RWPE1 (cell line): ENCODE data around the gene KCNJ18.
"Not testable (repeated sequence)": the region's sequence is repeated elsewhere in the genome, so short reads cannot be mapped to it uniquely, and the experiment has no call there.

Experiments used
- CTCF ChIA-PET: fragments of 350-600 bp; sonication (Branson Sonifier 250); formaldehyde crosslinking; extraction: SDS; loops from one replicate; lab custom pipeline; 2021; lab: Yijun Ruan, JAX
- POLR2A ChIA-PET: fragments of 400-600 bp; formaldehyde crosslinking; extraction: SDS; loops from one replicate; lab custom pipeline; 2020; ENCODE audit warnings: antibody characterized with exemption; ENCODE audit not compliant: low non-redundant PET; lab: Yijun Ruan, JAX
- DNase-seq: peaks from one replicate; pipeline ENCODE4 v3.0.0; 2012; ENCODE audit warnings: low spot score
- H3K27ac ChIP-seq: fragments of 450-650 bp; 2 replicates; pipeline ENCODE4 v1.5.1; 2017
- TF ChIP-seq, protein P1 (sequence below): fragments of 450-650 bp; conservative IDR thresholded peaks from 2 replicates; pipeline ENCODE4 v1.5.1; 2017; ENCODE audit warnings: low read depth, mild to moderate bottlenecking

KCNJ18 gene

DNA sequence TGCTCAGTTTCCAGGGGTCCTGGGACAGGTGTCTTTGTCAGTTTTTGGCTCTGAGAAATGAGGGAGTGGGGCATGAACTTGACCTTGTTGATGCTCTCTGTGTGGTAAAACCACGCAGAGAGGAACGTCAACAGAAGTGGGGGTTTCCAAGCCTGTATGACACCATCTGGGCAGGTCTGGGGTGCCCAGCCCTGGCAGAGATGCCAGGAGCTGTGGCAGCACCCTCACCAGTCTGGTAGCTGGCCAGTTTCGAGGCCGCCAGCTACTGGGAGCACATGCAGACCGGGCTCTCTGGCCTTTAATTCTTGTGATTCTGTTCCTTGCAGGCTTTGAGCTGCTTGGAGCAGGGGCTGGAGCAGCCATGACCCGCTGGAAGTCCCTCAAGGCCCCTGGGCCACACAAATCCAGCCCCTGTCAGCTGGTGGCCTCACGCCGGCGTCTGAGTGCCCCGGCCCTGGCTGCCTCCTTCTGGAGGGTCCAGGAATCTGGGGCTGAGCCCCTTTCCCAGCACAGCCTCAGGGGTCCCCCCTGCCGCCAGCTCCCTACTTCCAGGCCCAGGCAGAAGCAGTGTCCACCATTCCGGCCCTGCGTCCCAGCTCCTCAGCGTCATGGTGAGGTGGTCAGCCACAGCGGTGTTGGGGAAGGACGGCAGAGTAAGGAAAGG is 7.4 kb downstream of the KCNJ18 start:
- CTCF ChIA-PET = interaction anchor here (0.5 kb wide), 1 partner anchor 91 kb away, joined by 3 read pairs; no protein-coding TSS in a partner anchor
- POLR2A ChIA-PET, DNase-seq, H3K27ac ChIP-seq: not testable (repeated sequence)

DNA sequence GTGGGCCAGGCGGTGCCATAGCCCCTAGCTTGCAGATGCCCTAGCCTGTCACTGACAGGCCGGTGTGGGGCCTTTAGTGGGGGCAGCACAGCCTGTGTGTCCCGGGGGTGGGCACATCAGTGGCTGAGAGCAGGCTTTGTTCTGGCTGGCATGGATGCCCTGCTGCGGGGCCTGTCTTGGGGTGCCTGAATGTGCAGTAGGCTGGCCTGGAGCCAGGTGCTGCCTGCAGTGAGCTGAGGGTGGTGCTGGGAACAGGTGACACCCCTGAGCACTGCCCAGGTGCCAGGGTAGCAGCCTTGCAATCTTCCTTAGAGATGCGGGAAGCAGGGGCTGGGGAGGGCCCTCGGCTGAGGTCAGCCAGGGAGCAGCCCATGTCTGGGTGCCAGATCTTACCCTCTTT is 8.8 kb downstream of the KCNJ18 start:
- DNase-seq, H3K27ac ChIP-seq, CTCF ChIA-PET, POLR2A ChIA-PET: not testable (repeated sequence)

- DNase-seq, H3K27ac ChIP-seq, POLR2A ChIA-PET, CTCF ChIA-PET: not testable (repeated sequence)
These were observed 9.7 kb downstream of the KCNJ18 start for GRCh38 chr17:21702029-21702428.

DNA sequence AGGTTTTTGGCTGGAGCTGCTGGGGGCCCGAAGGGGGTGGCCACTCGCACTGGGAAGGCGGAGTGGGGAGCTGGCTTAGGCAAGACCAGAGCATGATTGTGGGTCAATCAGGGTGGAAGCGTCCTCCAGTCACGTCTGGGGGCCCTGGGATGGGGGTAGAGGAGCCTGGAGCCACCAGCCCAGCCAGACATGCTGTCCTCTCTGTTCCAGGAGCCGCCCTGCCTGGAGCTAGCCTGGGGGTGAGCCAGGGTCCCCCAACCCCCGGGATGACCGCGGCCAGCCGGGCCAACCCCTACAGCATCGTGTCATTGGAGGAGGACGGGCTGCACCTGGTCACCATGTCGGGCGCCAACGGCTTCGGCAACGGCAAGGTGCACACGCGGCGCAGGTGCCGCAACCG is 10.2 kb downstream of the KCNJ18 start:
- CTCF ChIA-PET, POLR2A ChIA-PET, H3K27ac ChIP-seq, DNase-seq: not testable (repeated sequence)

DNA sequence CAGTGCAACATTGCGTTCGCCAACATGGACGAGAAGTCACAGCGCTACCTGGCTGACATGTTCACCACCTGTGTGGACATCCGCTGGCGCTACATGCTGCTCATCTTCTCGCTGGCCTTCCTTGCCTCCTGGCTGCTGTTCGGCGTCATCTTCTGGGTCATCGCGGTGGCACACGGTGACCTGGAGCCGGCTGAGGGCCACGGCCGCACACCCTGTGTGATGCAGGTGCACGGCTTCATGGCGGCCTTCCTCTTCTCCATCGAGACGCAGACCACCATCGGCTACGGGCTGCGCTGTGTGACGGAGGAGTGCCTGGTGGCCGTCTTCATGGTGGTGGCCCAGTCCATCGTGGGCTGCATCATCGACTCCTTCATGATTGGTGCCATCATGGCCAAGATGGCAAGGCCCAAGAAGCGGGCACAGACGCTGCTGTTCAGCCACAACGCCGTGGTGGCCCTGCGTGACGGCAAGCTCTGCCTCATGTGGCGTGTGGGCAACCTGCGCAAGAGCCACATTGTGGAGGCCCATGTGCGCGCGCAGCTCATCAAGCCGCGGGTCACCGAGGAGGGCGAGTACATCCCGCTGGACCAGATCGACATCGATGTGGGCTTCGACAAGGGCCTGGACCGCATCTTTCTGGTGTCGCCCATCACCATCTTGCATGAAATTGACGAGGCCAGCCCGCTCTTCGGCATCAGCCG is 10.8 kb downstream of the KCNJ18 start:
- CTCF ChIA-PET, DNase-seq, H3K27ac ChIP-seq, POLR2A ChIA-PET: not testable (repeated sequence)

DNA sequence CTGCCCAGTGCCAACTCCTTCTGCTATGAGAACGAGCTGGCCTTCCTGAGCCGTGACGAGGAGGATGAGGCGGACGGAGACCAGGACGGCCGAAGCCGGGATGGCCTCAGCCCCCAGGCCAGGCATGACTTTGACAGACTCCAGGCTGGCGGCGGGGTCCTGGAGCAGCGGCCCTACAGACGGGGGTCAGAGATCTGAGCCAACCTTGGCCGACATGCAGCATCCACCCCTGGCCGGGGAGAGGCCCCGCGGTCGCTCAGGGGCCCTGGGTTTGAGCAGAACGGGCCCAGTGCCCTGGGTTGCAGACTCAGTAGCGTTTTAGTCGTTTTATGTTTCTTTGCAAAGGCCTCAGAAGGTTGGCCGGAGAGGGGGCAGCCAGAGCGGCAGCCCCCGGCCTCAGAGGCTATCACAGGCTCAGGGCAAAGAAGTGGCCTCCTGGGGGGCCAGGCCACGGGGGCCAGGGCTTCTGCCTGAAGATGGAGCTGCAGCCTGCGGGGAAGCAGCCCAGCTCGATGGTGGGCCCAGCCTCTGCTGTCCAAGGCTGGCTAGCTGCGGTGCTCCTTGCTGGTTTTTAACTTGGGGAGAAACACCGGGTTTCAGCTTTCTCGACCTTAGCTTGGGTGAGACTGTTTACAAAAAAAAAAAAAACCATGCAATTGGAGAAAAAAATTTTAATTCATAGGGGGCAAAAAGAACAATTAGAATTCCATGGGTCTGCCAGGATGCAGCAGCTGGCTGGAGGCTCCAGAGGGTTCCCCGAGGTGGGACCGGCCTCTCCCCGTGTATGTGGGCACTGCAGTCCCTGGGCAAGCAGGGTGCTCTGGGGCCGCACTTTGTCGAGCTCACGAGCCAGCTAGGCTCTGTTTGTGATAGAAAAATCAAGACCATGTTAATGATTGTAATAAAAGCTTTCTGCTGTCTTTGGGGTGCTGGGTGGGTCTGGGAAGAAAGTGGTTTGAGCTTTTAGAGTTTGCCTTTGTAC is 11.9 kb downstream of the KCNJ18 start:
- DNase-seq, CTCF ChIA-PET, H3K27ac ChIP-seq, POLR2A ChIA-PET: not testable (repeated sequence)

GRCh38 chr17:21705021-21705601 is 12.8 kb downstream of the KCNJ18 start:
- POLR2A ChIA-PET = no interaction called here

DNA sequence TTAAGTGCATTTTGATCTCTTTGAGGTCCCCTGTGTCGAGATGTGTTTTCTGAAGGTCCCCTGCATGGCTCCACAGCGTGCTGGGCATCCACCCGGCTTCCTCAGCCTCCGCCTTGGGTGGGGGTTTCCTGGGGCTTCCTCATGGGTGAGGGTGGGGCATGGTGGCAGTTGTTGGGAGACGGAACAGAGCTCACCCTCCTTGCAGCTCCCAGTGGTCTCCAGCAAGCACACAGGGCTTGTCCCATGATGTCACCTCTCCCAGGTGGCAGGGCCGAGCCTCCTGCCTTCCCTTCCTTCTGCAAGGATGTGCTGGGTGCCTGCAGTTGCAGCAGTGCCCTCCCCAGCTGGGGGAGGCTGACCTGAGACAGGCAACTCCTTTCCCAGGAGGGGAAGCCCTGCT is 13.4 kb downstream of the KCNJ18 start:
- H3K27ac ChIP-seq, CTCF ChIA-PET, POLR2A ChIA-PET, DNase-seq: not testable (repeated sequence)

More at GRCh38 chr17:21705021-21705601, 12.8 kb downstream of the KCNJ18 start:
- DNase-seq = no peak
- TF ChIP-seq, protein P1, sequence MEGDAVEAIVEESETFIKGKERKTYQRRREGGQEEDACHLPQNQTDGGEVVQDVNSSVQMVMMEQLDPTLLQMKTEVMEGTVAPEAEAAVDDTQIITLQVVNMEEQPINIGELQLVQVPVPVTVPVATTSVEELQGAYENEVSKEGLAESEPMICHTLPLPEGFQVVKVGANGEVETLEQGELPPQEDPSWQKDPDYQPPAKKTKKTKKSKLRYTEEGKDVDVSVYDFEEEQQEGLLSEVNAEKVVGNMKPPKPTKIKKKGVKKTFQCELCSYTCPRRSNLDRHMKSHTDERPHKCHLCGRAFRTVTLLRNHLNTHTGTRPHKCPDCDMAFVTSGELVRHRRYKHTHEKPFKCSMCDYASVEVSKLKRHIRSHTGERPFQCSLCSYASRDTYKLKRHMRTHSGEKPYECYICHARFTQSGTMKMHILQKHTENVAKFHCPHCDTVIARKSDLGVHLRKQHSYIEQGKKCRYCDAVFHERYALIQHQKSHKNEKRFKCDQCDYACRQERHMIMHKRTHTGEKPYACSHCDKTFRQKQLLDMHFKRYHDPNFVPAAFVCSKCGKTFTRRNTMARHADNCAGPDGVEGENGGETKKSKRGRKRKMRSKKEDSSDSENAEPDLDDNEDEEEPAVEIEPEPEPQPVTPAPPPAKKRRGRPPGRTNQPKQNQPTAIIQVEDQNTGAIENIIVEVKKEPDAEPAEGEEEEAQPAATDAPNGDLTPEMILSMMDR = no peak
- H3K27ac ChIP-seq = no peak overlapping the region
- CTCF ChIA-PET = no interaction called here

DNA sequence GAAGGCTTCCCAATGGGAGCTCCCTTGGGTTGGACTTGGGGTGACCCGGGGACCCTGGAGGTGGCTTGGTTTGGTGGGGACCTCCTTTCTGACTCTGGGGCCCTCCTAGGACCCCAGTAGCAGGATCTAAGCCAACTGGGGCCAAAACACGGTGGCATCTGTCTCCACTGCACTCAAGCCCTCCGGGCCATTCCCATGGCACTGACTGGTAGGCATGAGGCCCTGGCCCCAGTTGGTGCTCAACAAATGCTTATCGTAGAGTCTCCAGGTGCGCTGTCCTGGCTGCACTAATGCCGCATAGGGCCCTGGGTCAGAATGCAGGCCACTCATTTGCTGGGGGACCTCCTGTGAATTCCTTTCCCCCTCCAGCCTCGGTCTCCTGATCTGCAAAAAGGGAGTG is 14.2 kb downstream of the KCNJ18 start:
- POLR2A ChIA-PET, CTCF ChIA-PET, H3K27ac ChIP-seq, DNase-seq: not testable (repeated sequence)

- POLR2A ChIA-PET, CTCF ChIA-PET, H3K27ac ChIP-seq, DNase-seq: not testable (repeated sequence)
These were observed 14.8 kb downstream of the KCNJ18 start for GRCh38 chr17:21707131-21707530.

GRCh38 chr17:21707711-21708611 is 15.6 kb downstream of the KCNJ18 start:
- H3K27ac ChIP-seq, DNase-seq, POLR2A ChIA-PET, CTCF ChIA-PET: not testable (repeated sequence)

- POLR2A ChIA-PET, CTCF ChIA-PET, H3K27ac ChIP-seq, DNase-seq: not testable (repeated sequence)
These were observed 16.6 kb downstream of the KCNJ18 start for GRCh38 chr17:21708612-21709535.

DNA sequence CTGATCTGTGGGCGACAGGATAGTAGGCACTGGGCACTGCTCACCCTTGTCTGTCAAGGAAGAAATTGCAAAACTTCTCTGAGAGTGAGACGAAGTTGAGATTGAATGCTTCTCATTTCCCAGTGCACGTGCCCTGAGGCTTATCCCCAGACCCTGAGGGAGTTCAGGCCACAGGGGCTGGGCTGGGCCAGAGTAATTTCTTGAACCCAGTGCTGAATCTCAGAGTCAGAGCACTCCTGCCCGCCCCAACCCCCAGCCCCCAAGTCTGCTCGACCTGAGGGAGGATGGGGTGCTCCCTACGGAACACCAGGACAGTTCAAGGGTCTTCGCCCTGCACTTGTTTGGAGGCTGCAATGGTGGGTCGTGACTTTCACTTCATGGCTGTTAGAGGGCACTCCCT is 17.7 kb downstream of the KCNJ18 start:
- H3K27ac ChIP-seq, CTCF ChIA-PET, DNase-seq, POLR2A ChIA-PET: not testable (repeated sequence)
